ENCODE data around the gene SHROOM2. TPM values are rescaled to one million over a fixed set of nuclear protein-coding genes. Genes with fewer than 3 reads are reported as not detected.
"Not testable (repeated sequence)": the region's sequence is repeated elsewhere in the genome, so short reads cannot be mapped to it uniquely, and the experiment has no call there.

Gene SHROOM2
- total RNA-seq, 2 donors from 2014 or later, result 14.4 to 15.4 TPM

GRCh38 chrX:9807355-9808182 is 21.3 kb downstream of the SHROOM2 start:
- no peak overlapping the region for H3K4me3 Mint-ChIP-seq
- H3K4me3 ChIP-seq (ENCODE audit: low read length), result no peak overlapping the region
- peaks cover 10% of the 10 kb centered on the region for H3K4me1 Mint-ChIP-seq
- no peaks in the 10 kb centered on the region for H3K9me3 ChIP-seq (ENCODE audit: control insufficient read depth, low read length)
- DNase-seq, result peak; percentile 58
- H3K9me3 Mint-ChIP-seq, result peaks cover 39% of the 10 kb centered on the region
- no peaks in the 10 kb centered on the region for H3K27me3 Mint-ChIP-seq (ENCODE audit: insufficient read depth)
- H3K9ac ChIP-seq (ENCODE audit: extremely low read depth, low read length, poor library complexity, severe bottlenecking), result no peak overlapping the region
- no peak overlapping the region for H3K27ac ChIP-seq (ENCODE audit: low read depth, low read length)
- no peak overlapping the region for H3K27ac Mint-ChIP-seq
- peaks cover 7% of the 10 kb centered on the region for H3K36me3 Mint-ChIP-seq (ENCODE audit: low read depth)
- no peaks in the 10 kb centered on the region for H3K36me3 ChIP-seq (ENCODE audit: control insufficient read depth, insufficient read depth, low read length)
- H3K27me3 ChIP-seq (ENCODE audit: control insufficient read depth, insufficient read depth, low read length, poor library complexity, severe bottlenecking), result no peaks in the 10 kb centered on the region
- H3K4me1 ChIP-seq (ENCODE audit: control insufficient read depth, insufficient read depth, low read length), result no peaks in the 10 kb centered on the region
- no peak for TF ChIP-seq CTCF (conservative IDR thresholded peaks at IDR 0.05)
- whole genome bisulfite sequencing, 2 experiments (ENCODE audit: insufficient coverage in 1 of 2, insufficient read length in 1 of 2), result 86 to 100% methylated on average over 1 to 12 of the region's 14 CpGs

- not testable (repeated sequence) for H3K4me1 ChIP-seq (ENCODE audit: control insufficient read depth, insufficient read depth, low read length); H3K4me3 Mint-ChIP-seq; H3K36me3 Mint-ChIP-seq (ENCODE audit: low read depth); H3K36me3 ChIP-seq (ENCODE audit: control insufficient read depth, insufficient read depth, low read length); H3K27ac ChIP-seq (ENCODE audit: low read depth, low read length); H3K9ac ChIP-seq (ENCODE audit: extremely low read depth, low read length, poor library complexity, severe bottlenecking); H3K27ac Mint-ChIP-seq; DNase-seq; H3K4me3 ChIP-seq (ENCODE audit: low read length); H3K9me3 ChIP-seq (ENCODE audit: control insufficient read depth, low read length); H3K27me3 Mint-ChIP-seq (ENCODE audit: insufficient read depth); H3K27me3 ChIP-seq (ENCODE audit: control insufficient read depth, insufficient read depth, low read length, poor library complexity, severe bottlenecking)
- 99 to 100% methylated on average over 1 to 5 of the region's 5 CpGs for WGBS, 2 experiments (ENCODE audit: insufficient coverage in 1 of 2, insufficient read length in 1 of 2)
- Mint-ChIP-seq H3K4me1 (peaks cover 13% of the 10 kb centered on the region), H3K9me3 (peaks cover 48% of the 10 kb centered on the region)
These were observed 23.6 kb downstream of the SHROOM2 start for GRCh38 chrX:9809876-9810275.

GRCh38 chrX:9811086-9811485 is 24.9 kb downstream of the SHROOM2 start:
- H3K27me3 Mint-ChIP-seq (ENCODE audit: insufficient read depth); H3K36me3 ChIP-seq (ENCODE audit: control insufficient read depth, insufficient read depth, low read length); H3K4me3 Mint-ChIP-seq; H3K4me1 ChIP-seq (ENCODE audit: control insufficient read depth, insufficient read depth, low read length); H3K4me3 ChIP-seq (ENCODE audit: low read length); H3K27me3 ChIP-seq (ENCODE audit: control insufficient read depth, insufficient read depth, low read length, poor library complexity, severe bottlenecking); H3K9ac ChIP-seq (ENCODE audit: extremely low read depth, low read length, poor library complexity, severe bottlenecking); H3K27ac Mint-ChIP-seq; DNase-seq; H3K27ac ChIP-seq (ENCODE audit: low read depth, low read length); H3K9me3 ChIP-seq (ENCODE audit: control insufficient read depth, low read length); H3K36me3 Mint-ChIP-seq (ENCODE audit: low read depth): not testable (repeated sequence)
- WGBS, 2 experiments (ENCODE audit: insufficient coverage in 1 of 2, insufficient read length in 1 of 2), result 100% methylated on average over 3 of the region's 3 CpGs; no CpG with 5 or more reads in 1 of the 2 experiments
- Mint-ChIP-seq H3K4me1 (peaks cover 13% of the 10 kb centered on the region), H3K9me3 (peaks cover 42% of the 10 kb centered on the region)

GRCh38 chrX:9816084-9816700 is 30.0 kb downstream of the SHROOM2 start:
- DNase-seq, result no peak
- peaks cover 45% of the 10 kb centered on the region for H3K9me3 Mint-ChIP-seq
- Histone ChIP-seq H3K4me1 (ENCODE audit: control insufficient read depth, insufficient read depth, low read length) (no peaks in the 10 kb centered on the region), H3K4me3 (ENCODE audit: low read length) (no peak overlapping the region), H3K36me3 (ENCODE audit: control insufficient read depth, insufficient read depth, low read length) (no peaks in the 10 kb centered on the region), H3K9me3 (ENCODE audit: control insufficient read depth, low read length) (no peaks in the 10 kb centered on the region), H3K27ac (ENCODE audit: low read depth, low read length) (no peak overlapping the region), H3K27me3 (ENCODE audit: control insufficient read depth, insufficient read depth, low read length, poor library complexity, severe bottlenecking) (no peaks in the 10 kb centered on the region), H3K9ac (ENCODE audit: extremely low read depth, low read length, poor library complexity, severe bottlenecking) (no peak overlapping the region)
- H3K4me1 Mint-ChIP-seq, result peaks cover 5% of the 10 kb centered on the region
- no peak for TF ChIP-seq CTCF (conservative IDR thresholded peaks at IDR 0.05)
- peaks cover 4% of the 10 kb centered on the region for H3K36me3 Mint-ChIP-seq (ENCODE audit: low read depth)
- no peak overlapping the region for H3K4me3 Mint-ChIP-seq
- 71 to 77% methylated on average over 1 to 8 of the region's 10 CpGs for WGBS, 2 experiments (ENCODE audit: insufficient coverage in 1 of 2, insufficient read length in 1 of 2)
- H3K27ac Mint-ChIP-seq, result no peak overlapping the region
- no peaks in the 10 kb centered on the region for H3K27me3 Mint-ChIP-seq (ENCODE audit: insufficient read depth)
